ENCODE results near the gene EPX. TPM values are rescaled to one million over a fixed set of nuclear protein-coding genes. Genes with fewer than 3 reads are reported as not detected.

The EPX gene
- polyA plus RNA-seq, 3 donors = not detected

DNA sequence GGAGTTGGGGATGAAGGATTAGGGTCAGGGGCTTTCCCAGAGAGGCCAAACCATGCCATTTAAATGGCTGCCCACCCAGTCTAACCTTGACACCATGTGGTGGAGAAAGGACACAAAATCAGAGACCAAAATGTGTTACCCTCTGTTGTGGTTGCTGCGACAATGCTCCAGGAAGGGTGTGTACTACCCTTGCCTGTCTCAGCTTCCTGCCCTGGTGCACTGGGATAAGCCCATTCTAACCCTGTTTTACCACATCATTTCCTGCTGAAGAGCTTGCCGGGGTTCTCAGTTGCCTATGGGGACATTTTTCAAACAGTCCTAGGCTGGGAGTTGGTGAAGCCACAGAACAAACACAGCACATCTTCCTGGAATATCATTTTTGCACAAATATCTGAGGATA, 39.5 kb upstream of the EPX start:
- Mint-ChIP-seq H3K27me3 (ENCODE audit: low read depth in 3 of 3) (peaks cover 20 to 41% (median 33%) of the 10 kb centered on the region in 3 donors), H3K27ac (peak overlapping the region in 4 of 7 donors; percentile 30 to 72 (median 54)), H3K9me3 (peaks cover 0 to 6% (median 2%) of the 10 kb centered on the region in 7 donors), H3K36me3 (peaks cover 0 to 6% of the 10 kb centered on the region in 2 donors), H3K4me1 (peaks cover 33% of the 10 kb centered on the region), H3K4me3 (peak overlapping the region in 1 of 2 donors; percentile 61)
- Histone ChIP-seq H3K9me3 (replicated peaks in 1 of 2; ENCODE audit: control insufficient read depth in 1 of 2, insufficient read depth in 1 of 2, low read length in 2 of 2) (no peaks in the 10 kb centered on the region), H3K4me3 (replicated peaks in 1 of 3; ENCODE audit: low read depth in 2 of 3, low read length in 3 of 3) (peak overlapping the region in 1 of 3 experiments; percentile 45), H2AFZ (ENCODE audit: insufficient read depth, low read depth, low read length, poor library complexity, severe bottlenecking) (peak overlapping the region; percentile 48), H3K36me3 (replicated peaks in 1 of 2; ENCODE audit: control insufficient read depth in 1 of 2, insufficient read depth in 2 of 2, low read length in 2 of 2) (no peaks in the 10 kb centered on the region), H3K79me2 (ENCODE audit: insufficient read depth, low read length) (no peaks in the 10 kb centered on the region), H3K4me1 (ENCODE audit: control insufficient read depth in 1 of 2, insufficient read depth in 2 of 2, low read length in 2 of 2) (peaks cover 19 to 31% of the 10 kb centered on the region in 2 donors), H3K9ac (ENCODE audit: insufficient read depth, low read length, poor library complexity, severe bottlenecking) (no peak overlapping the region), H3K27ac (ENCODE audit: low read depth in 1 of 2, low read length in 2 of 2) (peak overlapping the region in 1 of 2 donors; percentile 34), H3K27me3 (ENCODE audit: control insufficient read depth in 2 of 2, insufficient read depth in 2 of 2, low read length in 2 of 2) (peaks cover 6 to 28% of the 10 kb centered on the region in 2 donors), H3K4me2 (replicated peaks; ENCODE audit: extremely low read depth, low read length, poor library complexity, severe bottlenecking) (peak overlapping the region; percentile 44), H4K20me1 (ENCODE audit: insufficient read depth, low read length) (no peaks in the 10 kb centered on the region)
- no peak for DNase-seq
- TF ChIP-seq, protein P1, sequence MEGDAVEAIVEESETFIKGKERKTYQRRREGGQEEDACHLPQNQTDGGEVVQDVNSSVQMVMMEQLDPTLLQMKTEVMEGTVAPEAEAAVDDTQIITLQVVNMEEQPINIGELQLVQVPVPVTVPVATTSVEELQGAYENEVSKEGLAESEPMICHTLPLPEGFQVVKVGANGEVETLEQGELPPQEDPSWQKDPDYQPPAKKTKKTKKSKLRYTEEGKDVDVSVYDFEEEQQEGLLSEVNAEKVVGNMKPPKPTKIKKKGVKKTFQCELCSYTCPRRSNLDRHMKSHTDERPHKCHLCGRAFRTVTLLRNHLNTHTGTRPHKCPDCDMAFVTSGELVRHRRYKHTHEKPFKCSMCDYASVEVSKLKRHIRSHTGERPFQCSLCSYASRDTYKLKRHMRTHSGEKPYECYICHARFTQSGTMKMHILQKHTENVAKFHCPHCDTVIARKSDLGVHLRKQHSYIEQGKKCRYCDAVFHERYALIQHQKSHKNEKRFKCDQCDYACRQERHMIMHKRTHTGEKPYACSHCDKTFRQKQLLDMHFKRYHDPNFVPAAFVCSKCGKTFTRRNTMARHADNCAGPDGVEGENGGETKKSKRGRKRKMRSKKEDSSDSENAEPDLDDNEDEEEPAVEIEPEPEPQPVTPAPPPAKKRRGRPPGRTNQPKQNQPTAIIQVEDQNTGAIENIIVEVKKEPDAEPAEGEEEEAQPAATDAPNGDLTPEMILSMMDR (IDR thresholded peaks at IDR 0.05) = no peak
- intact Hi-C loops (cut with micrococcal nuclease) = no loop called here
- WGBS (ENCODE audit: insufficient coverage) = 0% methylated on average over 1 of the region's 2 CpGs

DNA sequence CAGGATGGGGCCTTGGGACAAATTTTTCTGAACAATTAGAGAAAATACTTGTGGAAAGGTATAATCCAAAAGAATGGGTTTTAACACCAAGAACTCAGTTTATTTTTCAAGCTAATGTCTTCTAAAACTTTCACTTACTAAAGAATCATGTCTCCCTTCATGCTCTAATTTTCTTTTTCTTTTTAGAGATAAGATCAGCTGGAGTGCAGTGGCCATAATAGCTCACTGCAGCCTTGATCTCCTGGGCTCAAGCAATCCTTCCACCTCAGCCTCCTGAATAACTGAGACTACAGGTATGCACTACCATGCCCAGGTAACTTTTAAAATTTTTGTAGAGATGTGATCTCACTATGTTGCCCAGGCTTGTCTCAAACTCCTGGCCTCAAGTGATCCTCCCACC, 38.9 kb upstream of the EPX start:
- H3K4me3 Mint-ChIP-seq = no peak overlapping the region
- H3K36me3 Mint-ChIP-seq = peaks cover 0 to 6% of the 10 kb centered on the region in 2 donors
- peak overlapping the region in 1 of 7 donors; percentile 68 for H3K27ac Mint-ChIP-seq
- Histone ChIP-seq H3K27me3 (ENCODE audit: control insufficient read depth in 2 of 2, insufficient read depth in 2 of 2, low read length in 2 of 2) (peaks cover 8 to 29% of the 10 kb centered on the region in 2 donors), H3K4me3 (replicated peaks in 1 of 3; ENCODE audit: low read depth in 2 of 3, low read length in 3 of 3) (no peak overlapping the region), H3K9me3 (replicated peaks in 1 of 2; ENCODE audit: control insufficient read depth in 1 of 2, insufficient read depth in 1 of 2, low read length in 2 of 2) (no peaks in the 10 kb centered on the region), H3K36me3 (replicated peaks in 1 of 2; ENCODE audit: control insufficient read depth in 1 of 2, insufficient read depth in 2 of 2, low read length in 2 of 2) (no peaks in the 10 kb centered on the region), H3K27ac (ENCODE audit: low read depth in 1 of 2, low read length in 2 of 2) (peak overlapping the region in 1 of 2 donors; percentile 34), H4K20me1 (ENCODE audit: insufficient read depth, low read length) (no peaks in the 10 kb centered on the region), H3K4me1 (ENCODE audit: control insufficient read depth in 1 of 2, insufficient read depth in 2 of 2, low read length in 2 of 2) (peaks cover 19 to 31% of the 10 kb centered on the region in 2 donors), H3K79me2 (ENCODE audit: insufficient read depth, low read length) (no peaks in the 10 kb centered on the region), H3K4me2 (replicated peaks; ENCODE audit: extremely low read depth, low read length, poor library complexity, severe bottlenecking) (no peak overlapping the region), H2AFZ (ENCODE audit: insufficient read depth, low read depth, low read length, poor library complexity, severe bottlenecking) (peak overlapping the region; percentile 48), H3K9ac (ENCODE audit: insufficient read depth, low read length, poor library complexity, severe bottlenecking) (no peak overlapping the region)
- H3K9me3 Mint-ChIP-seq = peaks cover 0 to 3% (median 2%) of the 10 kb centered on the region in 7 donors
- H3K27me3 Mint-ChIP-seq (ENCODE audit: low read depth in 3 of 3) = peaks cover 25 to 40% (median 32%) of the 10 kb centered on the region in 3 donors
- intact Hi-C loops (cut with micrococcal nuclease) = no loop called here
- DNase-seq = no peak
- TF ChIP-seq, protein P1 (IDR thresholded peaks at IDR 0.05) = no peak
- H3K4me1 Mint-ChIP-seq = peaks cover 33% of the 10 kb centered on the region

All from CD14-positive monocyte (primary cell).